Fibroblast of pulmonary artery (primary cell): ENCODE data around the gene FMR1.

Source experiments
- DNase-seq: peaks from one replicate; pipeline ENCODE4 v3.0.0-alpha.2; 2010; ENCODE audit warnings: low read depth
- H3K4me3 ChIP-seq: replicated peaks from 2 replicates; pipeline ENCODE4 v1.5.1; 2011; ENCODE audit warnings: low read depth, mild to moderate bottlenecking, control low read depth, low read length, moderate library complexity
- TF ChIP-seq, protein P1 (sequence below): IDR thresholded peaks from 2 replicates; pipeline ENCODE4 v1.5.1; 2011; ENCODE audit warnings: mild to moderate bottlenecking, control low read depth, low read length, inconsistent platforms; ENCODE audit errors: missing control alignments

FMR1 gene

DNA sequence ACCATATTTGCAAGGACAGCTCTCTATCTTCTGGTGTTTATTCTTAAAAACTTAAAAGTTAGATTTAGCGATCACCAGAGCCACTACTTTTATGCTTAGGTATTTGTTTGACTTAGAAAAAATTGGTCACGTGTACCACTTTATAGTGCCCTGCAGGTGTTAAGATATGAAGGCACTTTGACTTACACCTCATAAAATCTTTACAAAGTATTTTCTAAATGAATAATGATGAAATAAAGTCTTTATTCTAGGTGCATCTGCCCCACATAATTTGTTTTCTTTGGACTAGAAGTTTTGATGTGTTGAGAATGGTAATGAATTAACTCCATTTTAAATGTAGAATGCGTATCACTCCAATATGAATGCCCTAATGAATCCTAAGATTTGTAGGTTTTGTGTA, 2.9 kb downstream of the FMR1 start:
- TF ChIP-seq, protein P1, sequence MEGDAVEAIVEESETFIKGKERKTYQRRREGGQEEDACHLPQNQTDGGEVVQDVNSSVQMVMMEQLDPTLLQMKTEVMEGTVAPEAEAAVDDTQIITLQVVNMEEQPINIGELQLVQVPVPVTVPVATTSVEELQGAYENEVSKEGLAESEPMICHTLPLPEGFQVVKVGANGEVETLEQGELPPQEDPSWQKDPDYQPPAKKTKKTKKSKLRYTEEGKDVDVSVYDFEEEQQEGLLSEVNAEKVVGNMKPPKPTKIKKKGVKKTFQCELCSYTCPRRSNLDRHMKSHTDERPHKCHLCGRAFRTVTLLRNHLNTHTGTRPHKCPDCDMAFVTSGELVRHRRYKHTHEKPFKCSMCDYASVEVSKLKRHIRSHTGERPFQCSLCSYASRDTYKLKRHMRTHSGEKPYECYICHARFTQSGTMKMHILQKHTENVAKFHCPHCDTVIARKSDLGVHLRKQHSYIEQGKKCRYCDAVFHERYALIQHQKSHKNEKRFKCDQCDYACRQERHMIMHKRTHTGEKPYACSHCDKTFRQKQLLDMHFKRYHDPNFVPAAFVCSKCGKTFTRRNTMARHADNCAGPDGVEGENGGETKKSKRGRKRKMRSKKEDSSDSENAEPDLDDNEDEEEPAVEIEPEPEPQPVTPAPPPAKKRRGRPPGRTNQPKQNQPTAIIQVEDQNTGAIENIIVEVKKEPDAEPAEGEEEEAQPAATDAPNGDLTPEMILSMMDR = no peak
- DNase-seq = no peak
- H3K4me3 ChIP-seq = no peak overlapping the region

DNA sequence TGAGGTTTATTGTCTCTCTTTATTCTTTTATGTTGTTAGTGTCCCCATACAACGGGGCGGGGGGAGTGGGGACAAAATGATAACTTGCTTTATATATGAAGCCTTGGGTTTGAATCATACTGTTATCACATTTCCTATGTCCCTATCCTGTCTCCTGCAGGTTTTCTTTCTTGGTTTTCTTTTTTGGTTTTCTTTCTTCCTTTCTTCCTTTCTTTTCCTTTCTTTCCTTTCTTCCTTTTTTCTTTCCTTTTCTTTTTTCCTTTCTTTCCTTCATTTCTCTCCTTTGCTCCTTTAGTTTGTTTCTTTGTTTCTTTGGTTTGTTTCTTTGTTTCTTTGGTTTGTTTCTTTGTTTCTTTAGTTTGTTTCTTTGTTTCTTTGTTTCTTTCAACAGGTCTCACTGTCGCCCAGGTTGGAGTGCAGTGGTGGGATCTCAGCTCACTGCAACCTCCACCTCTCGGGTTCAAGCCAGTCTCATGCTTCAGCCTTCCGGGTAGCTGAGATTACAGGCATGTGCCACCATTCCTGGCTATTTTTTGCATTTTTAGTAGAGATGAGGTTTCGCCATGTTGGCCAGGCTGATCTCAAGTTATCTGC, 4.8 kb downstream of the FMR1 start:
- TF ChIP-seq, protein P1 = no peak
- no peak overlapping the region for H3K4me3 ChIP-seq
- DNase-seq = no peak

DNA sequence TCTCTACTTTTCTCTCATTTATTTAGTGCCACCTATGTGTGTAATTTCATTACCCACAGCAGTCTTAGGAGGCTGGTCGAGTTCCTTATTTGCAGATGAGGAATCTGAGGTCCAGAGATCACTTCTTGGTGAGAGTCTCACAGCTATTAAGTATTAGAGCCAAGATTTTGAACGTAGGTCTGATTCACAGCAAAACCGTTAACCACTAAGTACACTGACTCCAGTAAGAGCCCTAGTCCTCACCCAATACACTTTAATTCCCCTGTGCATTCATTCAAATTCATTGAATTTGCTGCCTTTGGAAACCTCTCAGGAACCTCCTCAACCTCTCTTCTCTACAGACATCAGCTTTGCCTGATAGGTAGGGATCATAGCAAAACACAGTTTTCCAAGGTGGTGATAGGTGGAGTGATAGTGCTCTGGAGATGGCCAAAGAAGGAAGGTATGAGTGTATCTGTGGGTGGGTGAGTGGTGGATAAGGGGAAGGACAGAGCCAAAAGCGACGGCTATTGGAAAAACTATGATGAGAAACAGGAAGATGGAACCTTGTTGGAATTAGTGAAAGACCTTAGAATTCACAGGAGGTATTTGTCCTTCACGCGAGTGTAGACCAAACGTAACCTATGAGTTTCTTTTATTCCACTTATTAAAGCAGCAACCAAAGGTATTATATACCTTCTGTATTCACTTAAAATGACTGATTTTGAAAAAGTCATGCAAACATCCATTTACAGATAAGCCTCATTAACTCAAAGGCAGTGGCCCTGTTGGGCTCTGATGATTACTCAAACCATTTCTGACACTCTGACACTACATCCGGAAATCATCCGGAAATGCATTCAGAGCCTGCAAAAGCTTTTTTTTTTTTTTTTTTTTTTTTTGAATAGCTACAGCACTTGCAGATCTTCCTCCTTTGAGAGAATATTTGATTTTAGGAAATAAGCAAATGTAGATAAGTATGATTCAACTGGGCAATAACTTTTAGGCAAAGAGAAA, 6.3 kb downstream of the FMR1 start:
- no peak overlapping the region for H3K4me3 ChIP-seq
- DNase-seq = peak; percentile 6
- TF ChIP-seq, protein P1 = no peak

GRCh38 chrX:147920161-147920666, 8.5 kb downstream of the FMR1 start:
- TF ChIP-seq, protein P1 = no peak
- no peak overlapping the region for H3K4me3 ChIP-seq

GRCh38 chrX:147923605-147924004, 11.9 kb downstream of the FMR1 start:
- DNase-seq = no peak
- TF ChIP-seq, protein P1 = no peak
- no peak overlapping the region for H3K4me3 ChIP-seq

More at GRCh38 chrX:147920161-147920666, 8.5 kb downstream of the FMR1 start:
- DNase-seq = no peak

DNA sequence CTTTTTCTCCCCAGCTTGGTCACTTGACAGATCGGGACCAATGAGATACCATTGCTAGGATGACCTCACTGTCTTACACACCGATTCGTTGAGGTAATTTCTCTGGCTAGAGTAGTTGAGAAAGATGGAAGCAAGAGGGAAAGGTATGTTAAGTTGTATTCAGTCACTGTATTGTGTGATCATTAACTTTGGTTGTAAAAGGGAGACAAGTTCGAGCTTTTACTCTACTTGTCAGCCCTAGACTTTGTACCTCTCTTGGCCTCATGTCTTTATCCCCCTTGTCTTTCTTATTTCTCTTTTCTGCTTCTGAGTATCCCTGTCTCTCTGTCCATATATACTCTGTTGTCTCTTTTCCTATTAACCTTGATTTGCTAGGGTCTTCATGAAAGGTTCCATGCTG, 15.5 kb downstream of the FMR1 start:
- no peak overlapping the region for H3K4me3 ChIP-seq
- no peak for DNase-seq
- TF ChIP-seq, protein P1 = no peak
